B cell (primary cell): ENCODE results near the gene ACE.

Experiments used
- EZH2 ChIP-seq: IDR thresholded peaks from 2 replicates; pipeline ENCODE4 v1.6.1; 2012; ENCODE audit warnings: borderline replicate concordance, low read depth, mild to moderate bottlenecking, moderate library complexity, low read length; ENCODE audit not compliant: insufficient read depth, poor library complexity, severe bottlenecking
- TF ChIP-seq, protein P1 (sequence below): fragments of 200-600 bp; IDR thresholded peaks from one replicate; pipeline ENCODE4 v1.8.0; 2022; ENCODE audit warnings: antibody characterized with exemption, mild to moderate bottlenecking

DNA sequence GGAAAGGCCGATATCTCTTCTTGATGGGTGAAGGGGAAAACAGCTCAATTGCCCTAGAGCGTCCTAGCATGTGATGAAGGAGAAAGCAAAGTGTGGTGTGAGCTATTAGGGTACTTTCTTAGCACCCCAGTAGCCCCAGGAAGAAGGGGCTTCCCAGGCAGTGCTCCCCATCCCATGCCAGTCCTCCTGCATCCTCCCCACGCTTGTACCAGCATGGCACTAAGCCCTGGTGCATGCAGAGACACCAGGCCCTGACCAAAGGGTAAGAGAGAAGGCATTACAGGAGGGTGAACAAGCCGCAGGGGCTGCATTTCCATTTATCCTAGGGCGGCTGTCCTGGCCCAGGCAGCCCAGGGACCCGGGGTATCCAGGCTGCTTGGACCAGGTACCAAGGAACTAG lies 33.8 kb upstream of the ACE start:
- TF ChIP-seq, protein P1, sequence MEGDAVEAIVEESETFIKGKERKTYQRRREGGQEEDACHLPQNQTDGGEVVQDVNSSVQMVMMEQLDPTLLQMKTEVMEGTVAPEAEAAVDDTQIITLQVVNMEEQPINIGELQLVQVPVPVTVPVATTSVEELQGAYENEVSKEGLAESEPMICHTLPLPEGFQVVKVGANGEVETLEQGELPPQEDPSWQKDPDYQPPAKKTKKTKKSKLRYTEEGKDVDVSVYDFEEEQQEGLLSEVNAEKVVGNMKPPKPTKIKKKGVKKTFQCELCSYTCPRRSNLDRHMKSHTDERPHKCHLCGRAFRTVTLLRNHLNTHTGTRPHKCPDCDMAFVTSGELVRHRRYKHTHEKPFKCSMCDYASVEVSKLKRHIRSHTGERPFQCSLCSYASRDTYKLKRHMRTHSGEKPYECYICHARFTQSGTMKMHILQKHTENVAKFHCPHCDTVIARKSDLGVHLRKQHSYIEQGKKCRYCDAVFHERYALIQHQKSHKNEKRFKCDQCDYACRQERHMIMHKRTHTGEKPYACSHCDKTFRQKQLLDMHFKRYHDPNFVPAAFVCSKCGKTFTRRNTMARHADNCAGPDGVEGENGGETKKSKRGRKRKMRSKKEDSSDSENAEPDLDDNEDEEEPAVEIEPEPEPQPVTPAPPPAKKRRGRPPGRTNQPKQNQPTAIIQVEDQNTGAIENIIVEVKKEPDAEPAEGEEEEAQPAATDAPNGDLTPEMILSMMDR: no peak
- TF ChIP-seq EZH2: no peak
